ENCODE results near the gene GALNT9.

DNA sequence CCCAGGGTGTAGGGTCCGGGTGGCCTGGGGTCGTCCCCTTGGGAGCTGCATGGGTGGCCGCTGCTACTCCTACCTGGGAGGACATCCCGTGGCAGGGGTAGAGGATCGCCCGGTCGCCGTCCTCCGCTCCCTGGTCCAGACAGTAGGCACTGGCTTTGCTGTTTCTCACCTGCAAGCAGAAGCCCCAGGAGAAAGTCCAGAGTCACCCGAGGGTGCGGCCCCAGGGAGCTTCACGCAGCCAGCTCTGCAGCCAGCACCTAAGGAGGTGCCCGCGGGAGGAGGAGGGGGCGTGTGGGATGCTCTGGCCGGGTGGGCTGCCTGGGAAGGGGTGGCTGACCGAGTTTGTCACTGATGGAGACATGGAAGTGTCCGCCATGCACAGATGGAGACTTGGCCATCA is 130.3 kb downstream of the GALNT9 start:
- TF ChIP-seq, protein P1, sequence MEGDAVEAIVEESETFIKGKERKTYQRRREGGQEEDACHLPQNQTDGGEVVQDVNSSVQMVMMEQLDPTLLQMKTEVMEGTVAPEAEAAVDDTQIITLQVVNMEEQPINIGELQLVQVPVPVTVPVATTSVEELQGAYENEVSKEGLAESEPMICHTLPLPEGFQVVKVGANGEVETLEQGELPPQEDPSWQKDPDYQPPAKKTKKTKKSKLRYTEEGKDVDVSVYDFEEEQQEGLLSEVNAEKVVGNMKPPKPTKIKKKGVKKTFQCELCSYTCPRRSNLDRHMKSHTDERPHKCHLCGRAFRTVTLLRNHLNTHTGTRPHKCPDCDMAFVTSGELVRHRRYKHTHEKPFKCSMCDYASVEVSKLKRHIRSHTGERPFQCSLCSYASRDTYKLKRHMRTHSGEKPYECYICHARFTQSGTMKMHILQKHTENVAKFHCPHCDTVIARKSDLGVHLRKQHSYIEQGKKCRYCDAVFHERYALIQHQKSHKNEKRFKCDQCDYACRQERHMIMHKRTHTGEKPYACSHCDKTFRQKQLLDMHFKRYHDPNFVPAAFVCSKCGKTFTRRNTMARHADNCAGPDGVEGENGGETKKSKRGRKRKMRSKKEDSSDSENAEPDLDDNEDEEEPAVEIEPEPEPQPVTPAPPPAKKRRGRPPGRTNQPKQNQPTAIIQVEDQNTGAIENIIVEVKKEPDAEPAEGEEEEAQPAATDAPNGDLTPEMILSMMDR (conservative IDR thresholded peaks at IDR 0.05; ENCODE audit: low read depth, low read length) = no peak
- TF ChIP-seq EZH2 (IDR thresholded peaks at IDR 0.05; ENCODE audit: low read length, unreplicated experiment) = no peak
